ENCODE measurements around the gene TPCN2. TPM values are rescaled to one million over a fixed set of nuclear protein-coding genes. Genes with fewer than 3 reads are reported as not detected.

TPCN2 gene
- total RNA-seq, 1 experiment from 2014 or later: 15.2 TPM

DNA sequence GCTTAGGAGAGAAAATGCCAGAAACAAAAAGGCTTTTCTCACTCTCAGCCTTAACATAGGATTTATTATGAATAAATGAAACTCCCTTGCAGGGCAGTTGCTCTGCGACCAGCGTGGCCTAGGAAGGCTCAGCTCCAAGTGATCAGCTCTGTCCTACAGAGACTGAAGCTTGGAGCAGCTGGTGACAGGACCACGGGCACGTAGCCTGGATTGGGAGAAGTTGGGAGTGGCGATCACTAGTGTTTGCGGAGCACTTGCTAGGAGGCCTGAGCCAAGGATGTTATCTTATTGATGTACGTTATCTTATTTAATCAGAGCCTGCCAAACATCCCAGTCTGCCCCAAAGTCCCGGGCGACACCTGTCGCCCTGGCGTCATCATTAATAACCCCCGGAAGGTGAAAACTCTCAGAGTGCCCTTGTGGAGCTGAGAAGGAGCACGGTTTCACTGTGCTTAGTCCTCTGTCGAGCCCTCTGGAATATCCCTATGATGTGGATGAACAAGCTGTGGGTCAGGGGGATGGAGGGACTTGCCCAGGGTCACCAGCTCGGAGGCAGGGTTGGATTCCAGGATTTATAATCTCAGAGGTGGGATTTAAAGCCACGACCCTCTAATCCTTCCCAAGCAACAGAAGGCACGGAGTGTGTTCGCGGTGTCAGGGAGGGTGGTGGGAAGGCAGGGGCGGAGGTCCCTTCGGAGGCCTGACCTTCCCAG is 66.2 kb downstream of the TPCN2 start:
- intact Hi-C loops (cut with micrococcal nuclease): no loop called here
- no peak overlapping the region for H2AFZ ChIP-seq (ENCODE audit: low read depth, low read length, poor library complexity, severe bottlenecking)

More for the DNA sequence above, 66.2 kb downstream of the TPCN2 start:
- ChIA-PET RAD21 (ENCODE audit: low non-redundant PET in 1 of 2, low total read pairs in 2 of 2, uncharacterized antibody in 2 of 2, unreplicated experiment in 2 of 2) (no interaction called here), POLR2A (interaction anchor here (0.5 kb wide), 1 partner anchor 527 kb away, joined by 3 read pairs; no protein-coding TSS in a partner anchor), CTCF (no interaction called here)
- Histone ChIP-seq H3K79me2 (ENCODE audit: insufficient read depth, low read length) (no peaks in the 10 kb centered on the region), H3K36me3 (ENCODE audit: control insufficient read depth in 1 of 2, insufficient read depth in 2 of 2, low read length in 2 of 2) (no peaks in the 10 kb centered on the region), H3K9ac (ENCODE audit: low read length) (no peak overlapping the region), H3K4me2 (ENCODE audit: low read length) (no peak overlapping the region), H3K4me1 (ENCODE audit: control insufficient read depth in 1 of 2, insufficient read depth in 2 of 2, low read length in 2 of 2) (peaks cover 16 to 24% of the 10 kb centered on the region in 2 experiments; a peak in 3 of 4 replicates), H4K20me1 (ENCODE audit: insufficient read depth) (no peaks in the 10 kb centered on the region), H3K9me3 (ENCODE audit: control insufficient read depth in 1 of 2, insufficient read depth in 1 of 2, low read depth in 1 of 2, low read length in 2 of 2) (no peaks in the 10 kb centered on the region; a peak in 1 of 4 replicates), H3K27ac (ENCODE audit: low read depth, low read length) (no peak overlapping the region), H3K4me3 (replicated peaks in 1 of 2; ENCODE audit: low read depth in 1 of 2, low read length in 2 of 2) (no peak overlapping the region), H3K9me2 (ENCODE audit: insufficient read depth) (no peaks in the 10 kb centered on the region), H3K27me3 (ENCODE audit: insufficient read depth, low read length) (no peaks in the 10 kb centered on the region)
- no peak for ATAC-seq
- no peak for TF ChIP-seq EGR1 (IDR thresholded peaks at IDR 0.05; ENCODE audit: low read depth)
- TF ChIP-seq ELF1 (IDR thresholded peaks at IDR 0.05; ENCODE audit: borderline replicate concordance, low read depth): no peak
- TF ChIP-seq POLR2AphosphoS5 (IDR thresholded peaks at IDR 0.05; ENCODE audit: low read depth, low read length): no peak
- TF ChIP-seq, protein P1, sequence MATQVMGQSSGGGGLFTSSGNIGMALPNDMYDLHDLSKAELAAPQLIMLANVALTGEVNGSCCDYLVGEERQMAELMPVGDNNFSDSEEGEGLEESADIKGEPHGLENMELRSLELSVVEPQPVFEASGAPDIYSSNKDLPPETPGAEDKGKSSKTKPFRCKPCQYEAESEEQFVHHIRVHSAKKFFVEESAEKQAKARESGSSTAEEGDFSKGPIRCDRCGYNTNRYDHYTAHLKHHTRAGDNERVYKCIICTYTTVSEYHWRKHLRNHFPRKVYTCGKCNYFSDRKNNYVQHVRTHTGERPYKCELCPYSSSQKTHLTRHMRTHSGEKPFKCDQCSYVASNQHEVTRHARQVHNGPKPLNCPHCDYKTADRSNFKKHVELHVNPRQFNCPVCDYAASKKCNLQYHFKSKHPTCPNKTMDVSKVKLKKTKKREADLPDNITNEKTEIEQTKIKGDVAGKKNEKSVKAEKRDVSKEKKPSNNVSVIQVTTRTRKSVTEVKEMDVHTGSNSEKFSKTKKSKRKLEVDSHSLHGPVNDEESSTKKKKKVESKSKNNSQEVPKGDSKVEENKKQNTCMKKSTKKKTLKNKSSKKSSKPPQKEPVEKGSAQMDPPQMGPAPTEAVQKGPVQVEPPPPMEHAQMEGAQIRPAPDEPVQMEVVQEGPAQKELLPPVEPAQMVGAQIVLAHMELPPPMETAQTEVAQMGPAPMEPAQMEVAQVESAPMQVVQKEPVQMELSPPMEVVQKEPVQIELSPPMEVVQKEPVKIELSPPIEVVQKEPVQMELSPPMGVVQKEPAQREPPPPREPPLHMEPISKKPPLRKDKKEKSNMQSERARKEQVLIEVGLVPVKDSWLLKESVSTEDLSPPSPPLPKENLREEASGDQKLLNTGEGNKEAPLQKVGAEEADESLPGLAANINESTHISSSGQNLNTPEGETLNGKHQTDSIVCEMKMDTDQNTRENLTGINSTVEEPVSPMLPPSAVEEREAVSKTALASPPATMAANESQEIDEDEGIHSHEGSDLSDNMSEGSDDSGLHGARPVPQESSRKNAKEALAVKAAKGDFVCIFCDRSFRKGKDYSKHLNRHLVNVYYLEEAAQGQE (IDR thresholded peaks at IDR 0.05; ENCODE audit: low read depth): no peak
- no TSS peak for BruUV-seq (replicated peaks)
- no peak for DNase-seq (ENCODE audit: low read depth, low spot score)
